Gastroesophageal sphincter (tissue), 3 donors: ENCODE data around the gene PITPNM2.

ENCODE experiments used
- POLR2A ChIP-seq, 2 donors: fragments of 450-650 bp; IDR thresholded peaks; one replicate each; pipeline ENCODE4 v1.6.1; 2017; ENCODE audit warnings: antibody characterized with exemption in 2 of 2, mild to moderate bottlenecking in 2 of 2, moderate library complexity in 1 of 2
- TF ChIP-seq, protein P1 (sequence below), 4 experiments: fragments of 200-600 bp in 2 of 4; fragments of 450-650 bp in 2 of 4; sonication (generic) in 1 of 4; IDR thresholded peaks; one replicate each; pipeline ENCODE4 v1.5.1; 2017 to 2019; ENCODE audit warnings: antibody characterized with exemption in 4 of 4, mild to moderate bottlenecking in 2 of 4, moderate library complexity in 2 of 4

DNA sequence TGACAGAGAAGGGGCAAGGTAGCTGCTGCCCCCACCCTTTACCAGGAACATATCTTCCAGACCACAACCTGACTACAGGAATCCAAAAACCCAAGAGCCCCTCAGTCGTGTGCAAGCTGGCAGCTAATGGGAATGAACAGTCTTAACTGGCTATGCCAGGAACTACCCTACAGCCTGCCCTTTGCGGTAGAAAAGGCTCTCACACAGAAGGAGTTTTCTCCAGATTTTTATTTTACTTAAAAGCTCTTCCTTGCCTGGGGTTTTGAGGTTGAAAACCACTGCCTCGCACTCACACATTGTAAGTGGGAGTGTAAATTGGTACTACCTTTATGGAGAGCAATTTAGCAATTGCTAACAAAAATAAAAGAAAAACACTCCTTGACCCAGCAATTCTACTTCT lies 28.3 kb downstream of the PITPNM2 start:
- TF ChIP-seq POLR2A (IDR thresholded peaks at IDR 0.05) = no peak
- TF ChIP-seq, protein P1, sequence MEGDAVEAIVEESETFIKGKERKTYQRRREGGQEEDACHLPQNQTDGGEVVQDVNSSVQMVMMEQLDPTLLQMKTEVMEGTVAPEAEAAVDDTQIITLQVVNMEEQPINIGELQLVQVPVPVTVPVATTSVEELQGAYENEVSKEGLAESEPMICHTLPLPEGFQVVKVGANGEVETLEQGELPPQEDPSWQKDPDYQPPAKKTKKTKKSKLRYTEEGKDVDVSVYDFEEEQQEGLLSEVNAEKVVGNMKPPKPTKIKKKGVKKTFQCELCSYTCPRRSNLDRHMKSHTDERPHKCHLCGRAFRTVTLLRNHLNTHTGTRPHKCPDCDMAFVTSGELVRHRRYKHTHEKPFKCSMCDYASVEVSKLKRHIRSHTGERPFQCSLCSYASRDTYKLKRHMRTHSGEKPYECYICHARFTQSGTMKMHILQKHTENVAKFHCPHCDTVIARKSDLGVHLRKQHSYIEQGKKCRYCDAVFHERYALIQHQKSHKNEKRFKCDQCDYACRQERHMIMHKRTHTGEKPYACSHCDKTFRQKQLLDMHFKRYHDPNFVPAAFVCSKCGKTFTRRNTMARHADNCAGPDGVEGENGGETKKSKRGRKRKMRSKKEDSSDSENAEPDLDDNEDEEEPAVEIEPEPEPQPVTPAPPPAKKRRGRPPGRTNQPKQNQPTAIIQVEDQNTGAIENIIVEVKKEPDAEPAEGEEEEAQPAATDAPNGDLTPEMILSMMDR (IDR thresholded peaks at IDR 0.05) = no peak
